Measurements from ENCODE around the gene SLAIN1. TPM values are rescaled to one million over a fixed set of nuclear protein-coding genes. Genes with fewer than 3 reads are reported as not detected.

Gene SLAIN1
- total and polyA plus RNA-seq, 5 donors, result 9.2 to 16.2 (median 12.9) TPM

DNA sequence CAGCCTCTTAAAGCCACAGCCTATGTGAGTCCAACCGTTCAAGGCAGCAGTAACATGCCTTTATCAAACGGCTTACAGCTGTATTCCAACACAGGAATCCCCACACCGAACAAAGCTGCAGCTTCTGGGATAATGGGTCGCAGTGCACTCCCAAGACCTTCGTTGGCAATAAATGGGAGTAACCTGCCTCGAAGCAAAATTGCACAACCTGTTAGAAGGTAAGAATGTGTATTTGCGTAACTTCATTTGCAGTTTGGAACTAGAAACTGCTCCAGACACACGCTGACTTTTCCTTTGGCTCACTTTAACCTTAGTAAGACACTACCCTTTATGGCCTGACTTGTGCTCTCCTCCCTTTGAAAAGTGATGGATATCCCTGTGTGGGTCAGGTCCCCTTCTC lies 63.4 kb downstream of the SLAIN1 start:
- Histone ChIP-seq H3K27me3 (ENCODE audit: control insufficient read depth, insufficient read depth) (no peaks in the 10 kb centered on the region), H3K4me1 (ENCODE audit: control insufficient read depth, insufficient read depth, low read length) (no peaks in the 10 kb centered on the region), H3K9me3 (ENCODE audit: control insufficient read depth, low read length) (no peaks in the 10 kb centered on the region), H3K27ac (ENCODE audit: low read length) (no peak overlapping the region), H3K4me3 (ENCODE audit: low read length) (no peak overlapping the region)
- ATAC-seq (no peak), DNase-seq (no peak)
- 71% methylated on average over 8 of the region's 8 CpGs for WGBS
- intact Hi-C loops (cut with DNase I), result no loop called here

DNA sequence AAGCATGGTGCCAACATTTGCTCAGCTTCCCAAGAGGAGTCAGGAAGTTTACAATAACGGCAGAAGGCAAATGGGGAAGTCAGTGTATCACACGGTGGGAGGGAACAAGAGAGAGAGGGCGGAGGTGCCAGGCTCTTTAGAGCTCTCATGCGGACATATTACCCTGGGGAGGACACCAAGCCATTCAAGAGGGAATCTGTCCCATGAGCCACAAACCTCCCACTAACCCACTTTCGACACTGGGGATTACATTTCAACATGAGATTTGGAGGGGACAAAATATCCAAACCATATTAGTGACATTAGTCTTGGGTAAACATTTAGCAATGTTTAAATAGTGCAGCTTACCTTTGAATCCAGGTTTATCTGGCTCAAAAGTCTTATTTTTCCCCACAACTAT lies 69.9 kb downstream of the SLAIN1 start:
- DNase-seq, result no peak
- ATAC-seq, result peak in 1 of 2 donors; percentile 66
- WGBS, result 48% methylated on average over 5 of the region's 5 CpGs
- H3K27me3 ChIP-seq (ENCODE audit: control insufficient read depth, insufficient read depth), result no peaks in the 10 kb centered on the region
- intact Hi-C loops (cut with DNase I), result loop anchor here in 1 of 4 donors (5.0 kb wide), 1 partner anchor 845 kb away; no protein-coding TSS in a partner anchor
- no peak overlapping the region for H3K4me3 ChIP-seq (ENCODE audit: low read length)
- no peak overlapping the region for H3K27ac ChIP-seq (ENCODE audit: low read length)
- H3K4me1 ChIP-seq (ENCODE audit: control insufficient read depth, insufficient read depth, low read length), result no peaks in the 10 kb centered on the region
- H3K9me3 ChIP-seq (ENCODE audit: control insufficient read depth, low read length), result no peaks in the 10 kb centered on the region

DNA sequence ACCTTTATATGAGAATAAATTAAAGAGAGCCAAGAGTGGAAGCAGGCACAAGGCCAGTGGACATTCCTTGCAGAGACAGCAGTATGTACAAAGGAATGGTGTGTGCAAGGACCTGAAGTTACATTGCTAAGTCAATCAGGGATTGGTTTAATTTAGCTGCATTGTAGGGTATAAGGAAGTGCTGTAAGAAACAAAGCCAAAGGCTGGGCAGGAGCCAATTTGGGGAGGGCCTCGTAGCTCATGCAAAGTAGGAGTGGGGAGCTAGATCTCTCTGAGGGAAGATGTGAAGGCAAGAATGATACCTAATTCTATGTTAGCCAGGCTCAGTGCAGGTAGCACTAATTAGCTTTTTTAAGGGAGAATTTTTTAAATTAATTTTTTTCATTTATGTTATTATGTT lies 76.7 kb downstream of the SLAIN1 start:
- Histone ChIP-seq H3K9me3 (ENCODE audit: control insufficient read depth, low read length) (no peaks in the 10 kb centered on the region), H3K4me1 (ENCODE audit: control insufficient read depth, insufficient read depth, low read length) (no peaks in the 10 kb centered on the region), H3K27me3 (ENCODE audit: control insufficient read depth, insufficient read depth) (no peaks in the 10 kb centered on the region), H3K27ac (ENCODE audit: low read length) (no peak overlapping the region), H3K4me3 (ENCODE audit: low read length) (no peak overlapping the region)
- ATAC-seq (no peak), DNase-seq (no peak)
- 29% methylated on average over 1 of the region's 1 CpG for WGBS
- intact Hi-C loops (cut with DNase I), result no loop called here

DNA sequence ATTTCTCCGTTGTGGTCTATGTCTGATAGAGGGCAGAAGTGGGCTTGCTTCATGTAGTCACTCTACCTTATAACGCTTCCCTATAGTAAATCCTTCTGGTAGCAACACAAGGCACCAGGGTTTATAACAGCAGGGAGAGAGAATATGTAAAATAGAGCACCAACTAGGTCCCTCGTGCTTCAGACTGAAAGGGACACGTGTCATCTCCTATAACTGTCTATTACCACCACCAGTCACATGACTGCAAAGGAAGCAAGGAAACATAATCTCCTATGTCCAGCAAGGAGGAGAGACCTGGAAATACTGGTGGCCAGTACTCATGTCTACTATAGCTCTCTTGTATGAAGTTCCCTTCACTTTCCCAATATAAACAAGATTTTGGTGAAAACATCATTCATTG lies 79.2 kb downstream of the SLAIN1 start:
- Histone ChIP-seq H3K27ac (ENCODE audit: low read length) (no peak overlapping the region), H3K4me3 (ENCODE audit: low read length) (no peak overlapping the region), H3K4me1 (ENCODE audit: control insufficient read depth, insufficient read depth, low read length) (no peaks in the 10 kb centered on the region), H3K27me3 (ENCODE audit: control insufficient read depth, insufficient read depth) (no peaks in the 10 kb centered on the region), H3K9me3 (ENCODE audit: control insufficient read depth, low read length) (no peaks in the 10 kb centered on the region)
- 45% methylated on average over 4 of the region's 4 CpGs for WGBS
- intact Hi-C loops (cut with DNase I), result no loop called here
- ATAC-seq (no peak), DNase-seq (no peak)

DNA sequence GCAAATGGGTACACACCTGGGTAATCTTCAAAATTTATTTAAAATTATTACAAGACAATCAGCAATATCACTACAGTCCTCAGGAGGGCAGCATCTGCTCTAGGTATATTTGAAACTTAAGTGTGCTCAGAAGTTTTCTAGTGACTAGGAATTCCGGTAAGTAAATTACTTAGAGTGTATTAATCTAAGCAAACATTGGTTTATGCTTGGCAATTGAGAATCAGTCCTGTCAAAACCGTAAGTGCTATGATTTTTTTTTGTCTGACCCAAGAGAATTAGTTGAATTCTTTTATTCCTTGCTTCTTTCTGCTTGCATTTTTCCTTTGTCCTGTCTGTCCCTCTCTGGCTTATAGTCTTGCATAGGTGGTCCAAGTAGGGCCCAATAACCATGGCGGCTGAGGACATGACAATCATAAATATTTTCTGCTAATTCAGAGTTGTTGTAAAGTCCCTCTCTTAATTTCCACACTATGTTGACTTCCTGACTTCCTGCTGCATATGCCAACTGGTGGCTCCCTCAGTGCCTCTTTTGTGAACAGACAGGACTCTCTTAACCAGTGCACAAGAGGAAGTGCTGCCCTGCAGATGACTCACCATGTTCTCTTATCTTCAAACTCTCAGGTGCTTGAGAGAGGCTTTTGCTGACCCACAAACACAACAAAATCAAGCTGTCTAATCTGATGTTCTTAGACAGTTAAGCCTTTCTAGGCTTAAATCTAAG lies 82.2 kb downstream of the SLAIN1 start:
- 21% methylated on average over 3 of the region's 3 CpGs for WGBS
- no peak overlapping the region for H3K27ac ChIP-seq (ENCODE audit: low read length)

DNA sequence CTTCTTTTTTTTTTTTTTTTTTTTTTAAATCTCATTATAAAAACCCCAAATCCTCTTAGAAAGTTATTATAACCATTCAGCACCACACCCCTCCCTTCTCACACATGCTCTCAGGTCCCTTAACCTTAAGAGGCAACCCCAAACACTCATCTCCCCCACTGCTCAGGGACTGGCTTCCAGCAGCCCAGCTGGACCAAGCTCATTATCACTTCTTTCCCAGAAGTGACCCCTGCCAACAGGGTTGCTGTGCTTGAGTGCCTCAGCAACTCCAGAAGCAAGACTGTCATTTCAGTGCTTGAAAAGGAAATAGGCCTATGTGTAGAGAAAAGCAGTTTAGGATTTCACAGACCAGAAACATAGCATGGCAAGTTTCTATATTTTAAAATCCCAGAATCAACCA lies 84.3 kb downstream of the SLAIN1 start:
- peak; percentile 75 to 84 for ATAC-seq
- intact Hi-C loops (cut with DNase I), result loop anchor here (2.0 to 5.0 kb wide), 2 partner anchors 339 to 340 kb away; no protein-coding TSS in a partner anchor

More for the DNA sequence above, 82.2 kb downstream of the SLAIN1 start:
- Histone ChIP-seq H3K4me1 (ENCODE audit: control insufficient read depth, insufficient read depth, low read length) (no peaks in the 10 kb centered on the region), H3K4me3 (ENCODE audit: low read length) (no peak overlapping the region), H3K27me3 (ENCODE audit: control insufficient read depth, insufficient read depth) (no peaks in the 10 kb centered on the region), H3K9me3 (ENCODE audit: control insufficient read depth, low read length) (no peaks in the 10 kb centered on the region)
- DNase-seq (no peak), ATAC-seq (peak; percentile 64 to 76)
- intact Hi-C loops (cut with DNase I), result loop anchor here (2.0 to 5.0 kb wide), 2 partner anchors 341 to 343 kb away; no protein-coding TSS in a partner anchor

DNA sequence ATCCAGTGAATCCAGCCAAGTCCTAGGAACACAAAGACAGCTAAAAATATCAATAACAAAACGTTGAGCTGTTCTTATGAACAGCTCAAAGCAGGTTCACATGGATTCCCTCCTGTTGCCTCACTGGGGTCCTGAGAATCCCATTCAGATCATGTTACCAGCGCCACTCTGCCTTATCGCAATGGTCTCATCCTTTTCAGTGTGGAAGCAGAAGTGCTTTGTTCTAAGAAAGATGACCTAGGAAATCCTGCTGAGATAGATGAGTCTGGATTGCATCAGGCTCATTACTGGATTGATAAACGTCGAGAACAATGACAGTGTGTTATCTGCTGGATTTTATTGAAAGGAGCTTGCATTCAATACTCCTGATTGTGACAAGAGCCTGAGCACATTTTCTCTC lies 87.0 kb downstream of the SLAIN1 start:
- Histone ChIP-seq H3K27ac (ENCODE audit: low read length) (no peak overlapping the region), H3K4me1 (ENCODE audit: control insufficient read depth, insufficient read depth, low read length) (no peaks in the 10 kb centered on the region), H3K4me3 (ENCODE audit: low read length) (no peak overlapping the region), H3K9me3 (ENCODE audit: control insufficient read depth, low read length) (no peaks in the 10 kb centered on the region), H3K27me3 (ENCODE audit: control insufficient read depth, insufficient read depth) (no peaks in the 10 kb centered on the region)
- intact Hi-C loops (cut with DNase I), result loop anchor here in 1 of 4 donors (5.0 kb wide), 1 partner anchor 338 kb away; no protein-coding TSS in a partner anchor
- DNase-seq (no peak), ATAC-seq (no peak)
- 45% methylated on average over 5 of the region's 5 CpGs for WGBS

More for the DNA sequence above, 84.3 kb downstream of the SLAIN1 start:
- Histone ChIP-seq H3K27ac (ENCODE audit: low read length) (no peak overlapping the region), H3K4me3 (ENCODE audit: low read length) (no peak overlapping the region), H3K9me3 (ENCODE audit: control insufficient read depth, low read length) (no peaks in the 10 kb centered on the region), H3K27me3 (ENCODE audit: control insufficient read depth, insufficient read depth) (no peaks in the 10 kb centered on the region), H3K4me1 (ENCODE audit: control insufficient read depth, insufficient read depth, low read length) (no peaks in the 10 kb centered on the region)
- DNase-seq, result peak; percentile 58 to 77 (median 75)

DNA sequence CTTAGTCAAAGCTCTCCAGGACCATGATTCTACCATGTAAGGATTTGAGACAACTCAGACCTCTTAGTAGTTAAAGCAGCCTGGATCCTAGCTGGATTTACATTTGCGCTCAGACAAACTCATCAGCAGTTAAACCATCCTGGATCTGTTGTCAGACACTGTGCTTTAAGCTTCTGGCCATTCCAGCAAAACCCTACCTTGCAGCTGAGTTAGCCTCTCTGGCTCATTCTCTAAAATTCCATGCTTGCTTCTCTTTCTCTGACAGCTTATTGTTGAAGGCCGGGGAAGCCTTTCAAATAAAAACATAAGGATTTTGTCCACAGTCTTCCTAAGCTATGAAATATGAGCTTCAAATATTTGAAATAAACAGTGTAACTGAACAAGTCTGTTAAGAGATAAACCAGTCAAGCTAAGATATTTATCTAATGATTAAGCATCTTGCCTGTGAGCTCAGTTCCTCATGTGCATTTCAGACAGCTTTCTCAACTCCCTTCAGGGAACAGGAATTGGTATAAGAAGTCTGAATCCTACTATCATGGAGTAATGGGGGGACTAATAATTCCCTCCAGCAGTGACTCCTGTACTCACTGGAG lies 89.3 kb downstream of the SLAIN1 start:
- Histone ChIP-seq H3K4me1 (ENCODE audit: control insufficient read depth, insufficient read depth, low read length) (no peaks in the 10 kb centered on the region), H3K4me3 (ENCODE audit: low read length) (no peak overlapping the region), H3K27ac (ENCODE audit: low read length) (no peak overlapping the region), H3K27me3 (ENCODE audit: control insufficient read depth, insufficient read depth) (no peaks in the 10 kb centered on the region), H3K9me3 (ENCODE audit: control insufficient read depth, low read length) (no peaks in the 10 kb centered on the region)
- intact Hi-C loops (cut with DNase I), result no loop called here
- DNase-seq (no peak), ATAC-seq (no peak)
- WGBS, result 90% methylated on average over 2 of the region's 2 CpGs

DNA sequence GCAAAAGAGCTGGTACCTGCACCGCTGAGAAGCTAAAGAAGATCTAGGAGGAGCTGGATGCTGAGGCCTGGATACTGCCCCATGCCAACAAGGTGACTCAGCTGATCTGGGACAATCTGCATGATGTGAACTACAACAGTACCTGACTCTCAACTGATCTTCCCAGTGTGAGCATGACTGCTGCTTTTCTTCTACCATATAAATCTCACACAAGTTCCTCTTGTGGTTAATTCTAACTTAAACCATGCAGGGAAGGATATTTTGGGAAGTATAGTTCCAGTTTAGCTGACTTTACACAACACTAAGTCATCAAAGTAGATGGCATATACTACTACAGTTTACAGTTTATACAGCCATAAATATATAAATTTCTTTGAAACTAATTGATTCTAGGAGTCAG lies 91.9 kb downstream of the SLAIN1 start:
- 96% methylated on average over 1 of the region's 1 CpG for WGBS
- Histone ChIP-seq H3K9me3 (ENCODE audit: control insufficient read depth, low read length) (no peaks in the 10 kb centered on the region), H3K27me3 (ENCODE audit: control insufficient read depth, insufficient read depth) (no peaks in the 10 kb centered on the region), H3K27ac (ENCODE audit: low read length) (no peak overlapping the region), H3K4me3 (ENCODE audit: low read length) (no peak overlapping the region), H3K4me1 (ENCODE audit: control insufficient read depth, insufficient read depth, low read length) (no peaks in the 10 kb centered on the region)
- no peak for DNase-seq
- intact Hi-C loops (cut with DNase I), result no loop called here
- ATAC-seq, result no peak

DNA sequence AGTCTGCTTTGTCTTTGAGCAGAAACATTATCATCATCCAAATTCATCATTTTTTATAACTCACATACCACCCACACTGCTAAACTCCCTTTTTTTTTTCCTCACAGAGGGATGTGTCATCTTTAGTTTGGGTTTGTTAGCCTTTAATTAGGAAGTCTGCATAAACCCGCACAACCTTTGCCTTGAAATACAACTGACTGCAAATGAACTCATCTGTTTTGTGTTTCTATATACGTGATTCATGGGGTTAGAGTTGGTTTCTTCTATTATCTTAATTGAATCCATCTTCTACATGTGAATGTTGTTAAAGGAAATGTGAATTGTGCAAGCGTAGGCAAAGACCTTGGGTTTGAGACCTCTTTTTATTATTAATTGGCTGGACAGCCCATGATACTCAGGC lies 102.7 kb downstream of the SLAIN1 start:
- H3K4me1 ChIP-seq (ENCODE audit: control insufficient read depth, insufficient read depth, low read length), result peaks cover 1% of the 10 kb centered on the region
- intact Hi-C loops (cut with DNase I), result no loop called here
- no peak for ATAC-seq

DNA sequence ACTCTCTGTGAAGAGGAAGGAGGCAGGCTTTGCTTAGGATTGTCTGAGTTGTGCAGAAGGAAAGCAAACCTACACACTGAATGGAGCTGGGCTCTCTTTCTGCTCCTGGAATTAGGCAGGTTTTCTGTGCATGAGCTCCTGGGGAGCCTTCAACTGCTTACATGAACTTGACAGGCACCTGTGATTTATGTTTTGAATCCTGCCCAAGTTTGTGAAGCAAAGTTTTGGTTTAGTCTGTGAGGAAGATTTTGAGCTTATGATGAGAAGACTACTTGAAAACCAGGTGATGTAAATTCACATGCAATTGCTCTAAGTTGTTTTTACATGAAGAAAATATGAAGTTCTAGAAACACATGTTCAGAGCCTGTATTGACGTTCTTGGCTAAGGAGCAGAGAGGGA lies 109.0 kb downstream of the SLAIN1 start:
- no peak overlapping the region for H3K27ac ChIP-seq (ENCODE audit: low read length)
- H3K4me3 ChIP-seq (ENCODE audit: low read length), result no peak overlapping the region
- intact Hi-C loops (cut with DNase I), result no loop called here
- DNase-seq (no peak), ATAC-seq (no peak)
- H3K9me3 ChIP-seq (ENCODE audit: control insufficient read depth, low read length), result no peaks in the 10 kb centered on the region
- H3K27me3 ChIP-seq (ENCODE audit: control insufficient read depth, insufficient read depth), result no peaks in the 10 kb centered on the region
- 82% methylated on average over 1 of the region's 1 CpG for WGBS
- H3K4me1 ChIP-seq (ENCODE audit: control insufficient read depth, insufficient read depth, low read length), result no peaks in the 10 kb centered on the region

More for the DNA sequence above, 102.7 kb downstream of the SLAIN1 start:
- WGBS, result 84% methylated on average over 3 of the region's 3 CpGs
- no peak overlapping the region for H3K4me3 ChIP-seq (ENCODE audit: low read length)
- no peak overlapping the region for H3K27ac ChIP-seq (ENCODE audit: low read length)
- no peaks in the 10 kb centered on the region for H3K27me3 ChIP-seq (ENCODE audit: control insufficient read depth, insufficient read depth)
- no peak for DNase-seq
- no peaks in the 10 kb centered on the region for H3K9me3 ChIP-seq (ENCODE audit: control insufficient read depth, low read length)
